Dedifferentiated amniotic fluid mesenchymal stem cell (primary cell): ENCODE measurements around the gene WFDC8.
"Not testable (repeated sequence)": the region's sequence is repeated elsewhere in the genome, so short reads cannot be mapped to it uniquely, and the experiment has no call there.

Experiments used
- DNase-seq: peaks from one replicate; pipeline ENCODE4 v3.0.0-alpha.2; 2016; ENCODE audit errors: extremely low spot score

The WFDC8 gene

DNA sequence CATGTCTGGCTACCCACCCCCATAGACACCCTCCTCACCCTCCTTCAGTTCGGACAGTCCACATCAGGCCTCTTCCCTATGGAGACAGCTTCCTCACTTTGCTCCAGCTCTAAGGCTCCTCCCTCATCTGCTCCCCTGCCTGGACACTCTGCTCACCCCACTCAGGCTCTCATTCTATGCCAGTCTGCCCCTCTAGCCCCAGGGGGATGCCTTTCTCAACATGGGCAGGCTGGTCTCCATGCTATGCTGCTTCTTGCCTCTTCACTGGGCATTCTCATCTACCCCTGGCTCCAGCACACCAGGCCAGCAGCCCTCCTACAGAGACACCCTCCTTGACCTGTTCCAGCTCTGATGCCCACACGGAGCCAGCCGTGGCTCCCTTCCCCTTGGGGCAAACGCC is at the start of gene WFDC8:
WFDC8 (minus strand) TSS at position 101 of the 400 bp plus-strand sequence; CDS start at position 64, 37 bp downstream.
- no peak for DNase-seq

GRCh38 chr20:45626540-45626939 is 47.5 kb upstream of the WFDC8 start:
- DNase-seq, result no peak

- no peak for DNase-seq
Measured at GRCh38 chr20:45621593-45621992, 42.5 kb upstream of the WFDC8 start.

GRCh38 chr20:45617591-45617990 is 38.5 kb upstream of the WFDC8 start:
- no peak for DNase-seq

- no peak for DNase-seq
Measured at GRCh38 chr20:45612314-45612713, 33.2 kb upstream of the WFDC8 start.

DNA sequence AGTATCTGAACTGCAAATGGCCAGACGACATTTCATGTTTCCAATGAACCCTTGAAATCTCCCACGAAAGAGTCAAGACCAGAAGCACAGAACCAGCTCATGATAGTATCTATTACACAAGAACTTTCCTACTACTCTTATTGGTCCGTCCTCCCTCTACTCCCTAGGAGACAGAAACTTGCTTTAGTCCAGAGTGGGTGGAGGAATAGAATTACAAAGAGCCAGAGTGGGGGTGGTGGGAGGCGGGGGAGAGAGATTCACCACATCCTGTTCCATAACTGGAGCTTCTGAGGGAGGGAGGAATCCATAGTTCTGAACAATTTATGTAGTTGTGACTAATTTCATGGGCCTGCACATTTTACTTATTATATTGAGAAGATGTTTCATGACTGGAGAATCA is 32.0 kb upstream of the WFDC8 start:
- DNase-seq, result no peak

GRCh38 chr20:45607810-45608209 is 28.7 kb upstream of the WFDC8 start:
- DNase-seq, result no peak

DNA sequence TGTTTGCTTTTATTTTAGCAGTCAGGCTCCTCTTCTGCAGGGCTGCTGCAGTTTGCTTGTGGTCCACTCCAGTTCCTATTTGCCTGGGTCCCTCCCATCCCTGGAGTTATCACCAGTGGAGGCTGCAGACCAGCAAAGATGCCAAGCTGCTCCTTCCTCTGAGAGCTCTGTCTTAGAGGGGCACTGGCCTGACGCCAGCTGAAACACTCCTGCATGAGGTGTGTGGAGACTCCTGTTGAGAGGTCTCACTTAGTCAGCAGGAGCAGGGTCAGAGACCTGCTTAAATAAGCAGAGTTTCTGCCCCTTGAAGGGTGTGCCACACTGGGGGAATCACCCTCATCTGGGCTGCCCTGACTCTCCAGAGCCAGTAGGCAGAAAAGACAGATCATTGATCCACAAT is 16.2 kb upstream of the WFDC8 start:
- no peak for DNase-seq

DNA sequence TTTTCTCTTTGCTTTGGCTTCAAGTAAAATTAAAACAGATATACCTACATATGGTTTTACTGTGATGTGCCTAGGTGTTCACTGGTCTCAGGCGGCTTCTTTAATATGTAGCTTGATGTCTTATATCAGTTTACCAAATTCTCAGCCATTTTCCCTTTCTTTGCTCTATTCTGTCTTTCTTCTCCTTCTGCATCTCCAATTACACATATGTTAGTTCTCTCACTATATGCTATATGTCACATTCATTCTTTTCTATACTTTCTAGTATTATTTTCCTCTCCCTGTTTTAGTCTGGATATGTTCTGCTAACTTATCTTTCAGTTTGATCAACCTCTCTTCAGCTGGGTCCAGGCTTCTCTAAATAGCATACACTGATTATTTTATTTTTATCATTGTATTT is 14.4 kb upstream of the WFDC8 start:
- DNase-seq, result no peak

DNA sequence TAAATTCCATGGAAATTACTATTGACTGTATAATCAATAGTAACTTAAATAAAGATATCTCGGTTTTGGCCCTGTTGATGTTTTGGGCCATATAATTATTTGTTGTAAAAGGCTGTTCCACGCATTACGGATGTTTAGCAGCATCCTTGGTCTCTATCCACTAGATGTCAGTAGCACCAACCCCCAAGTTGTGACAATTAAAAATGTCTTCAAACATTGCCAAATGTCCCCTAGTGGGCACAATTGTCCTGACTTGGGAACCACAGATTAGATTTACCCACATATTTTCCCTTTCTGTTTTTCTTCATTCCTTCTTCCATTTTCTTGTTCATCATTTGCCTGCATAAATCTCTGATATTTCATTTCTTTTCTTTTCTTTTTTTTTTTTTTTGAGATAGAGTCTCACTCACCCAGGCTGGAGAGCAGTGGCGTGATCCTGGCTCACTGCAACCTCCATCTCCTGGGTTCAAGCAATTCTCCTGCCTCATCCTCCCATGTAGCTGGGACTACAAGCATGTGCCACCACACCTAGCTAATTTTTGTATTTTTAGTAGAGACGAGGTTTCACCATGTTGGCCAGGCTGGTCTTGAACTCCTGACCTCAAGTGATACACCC is 13.6 kb upstream of the WFDC8 start:
- no peak for DNase-seq

DNA sequence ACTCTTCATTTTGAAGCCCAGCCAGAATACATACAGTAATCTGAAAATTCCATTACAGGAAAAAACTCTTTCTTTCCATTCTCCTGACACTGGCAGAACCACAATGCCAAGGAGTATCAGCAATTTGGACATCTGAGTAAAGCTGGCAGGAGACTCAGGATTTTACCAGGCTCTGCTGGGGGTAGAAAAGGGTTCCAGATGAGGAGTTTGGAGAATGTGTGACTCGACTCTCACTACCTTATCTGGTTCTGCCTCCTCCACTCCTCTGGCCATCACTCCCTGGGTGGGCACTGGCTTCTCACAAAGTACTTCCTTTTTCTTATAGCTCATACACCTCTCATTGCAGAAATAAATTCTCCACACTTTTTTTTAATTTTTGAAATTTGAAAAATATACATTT is 10.6 kb upstream of the WFDC8 start:
- DNase-seq, result no peak

GRCh38 chr20:45588800-45589199 is 9.7 kb upstream of the WFDC8 start:
- DNase-seq, result no peak

GRCh38 chr20:45585986-45586385 is 6.9 kb upstream of the WFDC8 start:
- DNase-seq, result not testable (repeated sequence)

DNA sequence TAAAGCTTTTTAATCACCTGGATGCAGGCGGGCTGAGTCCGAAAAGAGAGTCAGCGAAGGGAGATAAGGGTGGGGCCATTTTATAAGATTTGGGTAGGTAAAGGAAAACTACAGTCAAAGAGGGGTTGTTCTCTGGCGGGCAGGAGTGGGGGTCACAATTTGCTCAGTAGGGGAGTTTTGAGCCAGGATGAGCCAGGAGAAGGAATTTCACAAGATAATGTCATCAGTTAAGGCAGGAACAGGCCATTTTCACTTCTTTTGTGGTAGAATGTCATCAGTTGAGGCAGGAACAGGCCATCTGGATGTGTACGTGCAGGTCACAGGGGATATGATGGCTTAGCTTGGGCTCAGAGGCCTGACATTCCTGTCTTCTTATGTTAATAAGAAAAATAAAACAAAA is 5.2 kb upstream of the WFDC8 start:
- not testable (repeated sequence) for DNase-seq

- no peak for DNase-seq
Measured at GRCh38 chr20:45583502-45583901, 4.4 kb upstream of the WFDC8 start.

DNA sequence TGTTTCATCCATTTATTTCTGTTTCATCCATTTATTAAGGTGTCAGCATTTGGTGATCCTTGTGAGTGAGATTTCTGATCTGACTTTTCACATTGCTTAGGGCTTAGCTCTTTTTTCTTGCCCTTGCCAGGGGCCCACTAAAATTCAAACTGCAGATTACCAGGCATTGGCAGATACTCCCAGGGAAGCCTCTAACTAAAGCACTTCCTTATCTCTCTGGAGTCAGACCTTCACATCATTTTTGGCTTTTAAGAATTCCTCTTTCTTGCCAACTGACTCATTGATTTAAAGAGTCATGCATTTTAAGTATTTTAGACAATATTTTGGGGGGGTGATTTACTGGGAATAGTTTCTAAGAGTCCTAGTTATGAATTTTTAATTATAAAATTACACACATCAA is 2.6 kb upstream of the WFDC8 start:
- DNase-seq, result no peak

DNA sequence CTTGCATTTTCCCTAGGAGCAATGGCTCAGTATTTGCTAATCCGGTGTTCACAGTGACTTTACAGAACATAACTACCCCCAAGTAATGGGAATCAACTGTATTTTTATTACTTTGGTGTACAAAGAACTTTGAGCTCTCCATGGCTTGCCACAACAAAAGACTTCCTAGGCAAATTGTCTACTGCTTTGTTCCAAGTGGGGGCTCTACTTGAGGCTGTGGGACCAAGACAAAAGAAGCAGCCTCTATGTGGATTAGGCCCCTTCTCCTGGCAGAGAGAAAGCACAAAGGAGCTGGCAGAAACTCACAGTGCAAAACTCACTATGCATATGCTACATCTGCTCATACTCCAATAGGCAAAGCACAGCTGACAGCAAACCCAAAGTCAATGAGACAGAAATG is 853 bp downstream of the WFDC8 start:
- no peak for DNase-seq

- no peak for DNase-seq
Measured at GRCh38 chr20:45576995-45577394, 2.1 kb downstream of the WFDC8 start.

GRCh38 chr20:45575931-45576330 is 3.2 kb downstream of the WFDC8 start:
- no peak for DNase-seq

DNA sequence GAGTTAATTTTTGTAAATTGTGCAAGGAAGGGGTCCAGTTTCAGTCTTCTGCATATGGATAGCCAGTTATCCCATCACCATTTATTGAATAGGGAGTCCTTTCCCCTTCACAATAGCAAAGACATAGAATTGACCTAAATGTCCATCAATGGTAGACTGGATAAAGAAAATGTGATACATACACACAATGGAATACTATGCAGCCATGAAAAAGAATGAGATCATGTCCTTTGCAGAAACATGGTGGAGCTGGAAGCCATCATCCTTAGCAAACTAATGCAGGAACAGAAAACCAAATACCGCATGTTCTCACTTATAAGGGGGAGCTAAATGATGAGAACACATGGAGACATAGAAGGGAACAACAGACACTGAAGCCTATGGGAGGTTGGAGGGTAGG is 9.4 kb downstream of the WFDC8 start:
- not testable (repeated sequence) for DNase-seq

- DNase-seq, result no peak
Measured at GRCh38 chr20:45564760-45565276, 14.3 kb downstream of the WFDC8 start.

DNA sequence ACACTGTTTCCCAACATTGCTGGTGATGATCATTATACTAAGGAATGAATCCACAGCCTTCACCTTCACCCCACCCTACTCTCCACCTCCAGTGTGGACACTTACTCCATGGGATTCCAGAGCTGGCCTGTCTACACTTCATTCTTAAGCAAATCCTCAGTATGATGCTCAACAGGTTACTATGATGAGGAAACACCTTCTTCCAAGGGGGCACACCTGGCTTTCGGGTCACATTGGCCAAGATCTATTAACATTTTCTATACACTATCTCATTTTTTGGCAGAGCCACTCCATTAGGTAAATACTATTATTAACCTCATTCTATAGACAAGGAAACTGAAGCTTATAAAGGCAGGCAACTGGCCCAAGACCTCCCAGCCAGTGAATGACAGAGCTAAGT is 23.9 kb downstream of the WFDC8 start:
- no peak for DNase-seq

DNA sequence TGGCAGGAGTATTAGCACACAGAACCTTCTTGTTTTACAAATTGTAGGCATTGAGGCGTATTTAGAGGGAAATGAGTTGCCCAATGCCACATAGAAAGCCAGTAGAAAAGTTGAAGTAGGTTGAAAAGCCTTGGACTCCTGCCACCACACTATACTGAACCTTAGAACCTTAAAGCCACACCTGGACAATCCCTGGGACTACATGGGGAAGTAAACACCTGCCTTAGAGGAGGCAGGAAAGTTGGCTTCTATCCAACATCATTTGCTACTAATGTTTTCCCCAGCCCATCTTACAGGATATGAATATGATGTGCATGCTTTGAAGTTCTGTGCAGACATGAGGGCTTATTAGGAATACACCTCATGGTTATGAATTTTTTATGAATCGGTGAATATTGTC is 26.6 kb downstream of the WFDC8 start:
- no peak for DNase-seq

GRCh38 chr20:45550765-45551164 is 28.3 kb downstream of the WFDC8 start:
- DNase-seq, result no peak
